ENCODE measurements around the gene C12orf42.
"Not testable (repeated sequence)": the region's sequence is repeated elsewhere in the genome, so short reads cannot be mapped to it uniquely, and the experiment has no call there.

C12orf42 gene

DNA sequence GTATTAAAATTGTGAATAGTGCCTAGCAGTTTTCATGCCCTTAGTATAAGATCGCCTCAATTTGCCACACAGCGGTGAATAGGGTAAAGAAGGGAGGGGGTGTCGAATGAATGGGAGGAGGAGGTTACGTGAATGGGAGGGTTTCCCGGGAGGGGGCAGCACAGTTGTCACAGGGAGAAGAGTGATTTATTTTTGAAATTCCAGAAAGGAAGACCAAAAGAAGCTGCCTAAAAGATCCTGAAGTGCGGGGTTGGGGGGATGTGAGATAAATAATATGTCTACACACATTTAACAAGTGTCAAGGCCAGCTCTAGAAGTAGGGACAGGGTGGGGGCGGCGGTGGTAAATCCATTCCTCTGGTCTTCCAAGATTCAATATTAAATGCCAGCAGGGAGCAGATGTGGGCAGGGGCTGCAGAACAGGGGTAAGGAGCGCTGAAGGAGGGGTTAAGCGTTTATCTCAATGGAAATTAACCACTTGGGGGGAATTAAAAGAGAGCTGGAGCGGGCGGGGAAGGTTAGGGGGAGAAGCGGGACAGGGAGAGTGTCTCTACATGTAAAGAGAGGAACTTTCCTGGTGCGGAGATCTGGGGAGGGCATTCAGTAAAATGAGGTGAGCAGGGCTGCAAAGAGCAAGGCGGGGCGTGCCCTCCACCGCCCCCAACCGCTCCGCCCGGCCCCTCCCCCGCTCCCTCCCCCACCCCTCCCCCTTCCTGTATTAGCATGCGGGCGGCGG, 867 bp downstream of the C12orf42 start:
- DNase-seq (ENCODE audit: low read depth, low spot score), result no peak

DNA sequence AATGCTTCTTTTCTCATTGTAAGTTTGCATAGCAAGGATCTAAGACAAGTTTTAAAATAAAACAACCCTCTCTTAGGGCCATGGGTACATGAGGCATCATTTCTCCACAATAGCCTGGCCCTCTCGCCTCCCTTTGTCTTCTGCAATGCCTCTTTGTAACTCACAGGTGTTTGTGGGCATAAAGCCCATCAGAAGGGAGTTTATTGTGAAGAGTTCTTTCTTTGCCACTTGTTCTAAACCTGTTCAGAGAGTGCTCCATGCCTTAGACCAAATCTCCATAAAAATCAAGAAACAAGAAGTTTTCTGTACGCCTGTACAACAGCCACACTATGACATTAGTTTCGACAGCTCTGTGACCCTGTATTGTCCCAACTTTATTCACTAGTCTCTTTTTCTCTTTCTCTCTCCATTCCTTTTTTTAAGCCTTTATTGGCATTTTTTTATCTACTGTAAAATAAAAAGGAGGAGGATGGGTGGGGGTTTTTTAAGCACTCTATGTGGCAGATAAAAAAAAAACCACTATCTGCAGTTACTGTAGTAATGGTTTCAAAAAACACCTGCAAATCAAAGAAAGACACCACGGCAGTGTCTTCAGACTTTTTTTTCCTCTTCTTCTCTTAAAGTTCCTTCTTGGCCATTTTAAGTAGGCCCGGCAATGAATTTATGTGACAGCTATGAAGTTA, 1.6 kb downstream of the C12orf42 start:
- DNase-seq (ENCODE audit: low read depth, low spot score), result no peak

DNA sequence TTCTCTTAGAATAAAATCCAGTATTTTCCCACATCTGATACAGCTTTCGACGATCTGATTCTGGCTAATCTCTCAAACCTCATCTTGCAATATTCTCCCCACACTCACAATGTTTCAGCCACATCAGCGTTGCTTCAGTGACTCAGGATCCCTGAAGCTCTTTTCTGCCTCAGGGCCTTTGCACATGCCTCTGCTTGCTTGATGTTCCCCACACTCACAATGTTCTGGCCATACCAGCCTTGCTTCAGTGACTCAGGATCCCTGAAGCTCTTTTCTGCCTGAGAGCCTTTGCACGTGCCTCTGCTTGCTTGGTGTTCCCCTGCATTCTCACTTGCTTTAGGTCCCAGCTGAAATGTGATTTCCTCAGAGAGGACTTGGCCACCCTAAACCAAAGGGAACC, 2.6 kb downstream of the C12orf42 start:
- DNase-seq (ENCODE audit: low read depth, low spot score), result no peak

DNA sequence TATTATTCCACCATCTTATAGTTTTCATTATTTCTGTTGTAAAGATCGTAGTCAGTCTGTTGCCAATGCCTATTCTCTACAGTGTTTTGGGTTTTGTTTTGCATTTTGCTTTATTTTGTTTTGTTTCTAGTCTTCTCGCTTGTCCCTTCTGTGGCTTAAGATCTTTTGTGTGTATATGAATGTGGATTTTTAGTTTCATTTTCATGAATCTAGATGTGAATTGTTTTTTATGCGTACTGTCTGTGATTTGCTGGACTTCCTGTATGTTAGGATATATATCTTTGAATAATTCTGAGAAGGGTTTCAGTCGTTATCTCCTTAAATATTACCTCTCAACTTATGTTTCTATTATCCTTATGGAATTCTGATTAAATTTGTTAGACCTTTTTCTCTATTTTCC, 13.4 kb downstream of the C12orf42 start:
- DNase-seq (ENCODE audit: low read depth, low spot score), result no peak

GRCh38 chr12:103475073-103475472, 20.7 kb downstream of the C12orf42 start:
- no peak for DNase-seq (ENCODE audit: low read depth, low spot score)

DNA sequence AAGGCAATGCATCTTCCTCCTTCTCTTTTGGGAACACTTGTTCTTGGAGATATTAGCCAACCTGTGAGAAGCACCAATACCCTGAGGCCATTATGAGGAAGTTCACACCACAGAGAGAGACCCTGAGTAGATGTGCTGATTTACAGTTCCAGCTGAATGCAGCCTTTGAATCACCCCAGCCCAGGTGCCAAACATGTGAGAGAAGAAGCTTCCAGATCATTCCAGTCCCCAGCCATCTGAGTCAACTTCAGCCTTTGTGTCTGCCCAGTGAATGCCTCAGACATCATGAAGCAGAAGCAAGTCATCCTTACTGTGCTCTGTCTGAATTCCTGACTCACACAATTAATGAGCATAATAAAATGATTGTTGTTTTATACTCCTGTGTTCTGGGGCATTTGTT, 25.1 kb downstream of the C12orf42 start:
- DNase-seq (ENCODE audit: low read depth, low spot score), result no peak

GRCh38 chr12:103469719-103470118, 26.0 kb downstream of the C12orf42 start:
- no peak for DNase-seq (ENCODE audit: low read depth, low spot score)

- no peak for DNase-seq (ENCODE audit: low read depth, low spot score)
Observed at GRCh38 chr12:103468837-103469236, 26.9 kb downstream of the C12orf42 start.

DNA sequence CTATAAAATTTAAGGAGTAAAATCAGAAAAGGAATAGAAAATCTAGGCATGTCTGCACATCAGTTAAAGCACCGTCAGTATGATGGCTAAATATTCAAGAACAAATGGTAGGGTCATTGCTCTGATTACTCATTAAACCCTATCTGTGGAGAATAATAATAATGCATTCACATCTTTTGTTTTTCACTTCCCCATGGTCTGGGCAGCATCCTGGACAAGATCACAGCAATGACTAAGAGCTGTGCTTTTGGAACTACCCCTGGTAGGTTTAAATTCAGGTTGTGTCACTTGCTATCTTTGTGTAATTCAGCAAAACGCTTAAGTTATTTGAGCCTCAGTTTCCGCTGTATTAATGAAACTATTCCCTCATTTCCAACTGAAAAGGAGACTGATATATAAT, 33.1 kb downstream of the C12orf42 start:
- no peak for DNase-seq (ENCODE audit: low read depth, low spot score)

- no peak for DNase-seq (ENCODE audit: low read depth, low spot score)
Observed at GRCh38 chr12:103457471-103457870, 38.3 kb downstream of the C12orf42 start.

GRCh38 chr12:103456006-103456405, 39.8 kb downstream of the C12orf42 start:
- DNase-seq (ENCODE audit: low read depth, low spot score), result no peak

GRCh38 chr12:103455020-103455763, 40.6 kb downstream of the C12orf42 start:
- DNase-seq (ENCODE audit: low read depth, low spot score), result no peak

DNA sequence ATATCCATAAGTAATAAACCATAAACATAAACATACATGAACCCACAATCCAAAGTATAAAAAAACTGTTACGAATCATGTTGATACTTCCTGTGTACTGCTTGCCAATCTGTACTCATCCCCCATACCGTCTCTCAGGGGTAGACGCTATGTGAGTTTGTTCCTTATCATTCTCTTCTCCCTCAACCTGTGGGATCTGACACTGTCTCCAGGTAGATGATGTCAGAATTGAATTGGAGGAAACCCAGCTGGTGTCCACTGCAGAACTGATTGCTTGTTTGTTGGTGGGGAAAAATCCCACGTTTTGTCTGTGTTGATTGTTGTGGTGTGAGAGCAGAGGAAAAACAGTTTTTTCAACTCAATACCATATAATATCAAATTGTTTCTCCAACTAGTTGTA, 50.8 kb downstream of the C12orf42 start:
- no peak for DNase-seq (ENCODE audit: low read depth, low spot score)

- DNase-seq (ENCODE audit: low read depth, low spot score), result no peak
Observed at GRCh38 chr12:103442822-103443221, 52.9 kb downstream of the C12orf42 start.

- DNase-seq (ENCODE audit: low read depth, low spot score), result no peak
Observed at GRCh38 chr12:103442182-103442555, 53.6 kb downstream of the C12orf42 start.

- DNase-seq (ENCODE audit: low read depth, low spot score), result no peak
Observed at GRCh38 chr12:103441437-103442181, 54.2 kb downstream of the C12orf42 start.

DNA sequence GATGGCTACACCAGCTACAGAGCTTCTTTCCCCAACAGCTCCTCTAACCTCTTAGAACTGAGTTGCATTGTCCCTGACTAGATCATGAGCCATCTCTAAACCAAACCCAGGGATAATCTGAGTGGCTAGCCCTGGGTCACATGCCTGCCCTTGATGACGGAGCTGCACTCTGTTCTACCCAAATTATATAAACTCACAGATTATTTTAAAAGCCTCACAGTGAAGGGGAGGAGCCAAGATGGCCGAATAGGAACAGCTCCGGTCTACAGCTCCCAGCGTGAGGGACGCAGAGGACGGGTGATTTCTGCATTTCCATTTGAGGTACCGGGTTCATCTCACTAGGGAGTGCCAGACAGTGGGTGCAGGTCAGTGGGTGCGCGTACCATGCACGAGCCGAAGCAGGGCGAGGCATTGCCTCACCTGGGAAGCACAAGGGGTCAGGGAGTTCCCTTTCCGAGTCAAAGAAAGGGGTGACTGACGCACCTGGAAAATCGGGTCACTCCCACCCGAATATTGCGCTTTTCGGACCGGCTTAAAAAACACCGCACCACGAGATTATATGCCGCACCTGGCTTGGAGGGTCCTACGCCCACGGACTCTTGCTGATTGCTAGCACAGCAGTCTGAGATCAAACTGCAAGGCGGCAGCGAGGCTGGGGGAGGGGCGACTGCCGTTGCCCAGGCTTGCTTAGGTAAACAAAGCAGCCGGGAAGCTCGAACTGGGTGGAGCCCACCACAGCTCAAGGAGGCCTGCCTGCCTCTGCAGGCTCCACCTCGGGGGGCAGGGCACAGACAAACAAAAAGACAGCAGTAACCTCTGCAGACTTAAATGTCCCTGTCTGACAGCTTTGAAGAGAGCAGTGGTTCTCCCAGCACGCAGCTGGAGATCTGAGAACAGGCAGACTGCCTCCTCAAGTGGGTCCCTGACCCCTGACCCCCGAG, 61.3 kb downstream of the C12orf42 start:
- not testable (repeated sequence) for DNase-seq (ENCODE audit: low read depth, low spot score)

DNA sequence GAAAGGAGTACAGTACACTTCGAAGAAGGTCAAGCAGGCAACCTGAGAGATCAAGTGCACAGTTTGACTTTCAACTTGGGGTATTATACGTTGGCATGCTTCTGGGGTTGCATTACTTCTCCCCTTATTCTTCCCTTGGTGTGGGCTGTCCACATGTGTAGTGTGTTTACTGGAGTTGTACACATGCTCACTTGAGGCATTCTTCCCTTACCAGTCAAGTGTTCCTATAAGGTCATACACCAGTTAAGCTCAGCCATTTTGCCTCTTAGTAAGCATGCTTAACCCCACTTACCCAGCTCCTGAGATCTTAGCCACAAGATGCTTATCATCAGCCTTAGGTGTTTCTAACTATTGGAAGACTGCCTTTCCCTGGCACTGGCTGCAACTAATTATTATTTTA, 63.8 kb downstream of the C12orf42 start:
- no peak for DNase-seq (ENCODE audit: low read depth, low spot score)

- DNase-seq (ENCODE audit: low read depth, low spot score), result no peak
Observed at GRCh38 chr12:103431387-103431786, 64.4 kb downstream of the C12orf42 start.

GRCh38 chr12:103425674-103426073, 70.1 kb downstream of the C12orf42 start:
- not testable (repeated sequence) for DNase-seq (ENCODE audit: low read depth, low spot score)
